ENCODE data around the gene RPS15.

DNA sequence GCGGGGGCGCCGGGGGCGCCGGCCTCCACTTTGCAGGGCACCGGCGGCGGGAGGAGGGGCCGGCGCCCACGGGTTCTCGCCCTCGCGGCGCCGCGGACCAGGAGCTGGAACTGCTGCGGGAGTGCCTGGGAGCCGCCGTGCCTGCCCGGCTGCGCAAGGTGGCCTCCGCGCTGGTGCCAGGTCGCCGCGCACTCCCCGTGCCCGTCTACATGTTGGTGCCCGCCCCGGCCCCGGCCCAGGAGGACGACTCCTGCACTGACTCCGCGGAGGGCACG lies 29.0 kb downstream of the RPS15 start:
- TF ChIP-seq E2F6 (IDR thresholded peaks at IDR 0.05; ENCODE audit: borderline replicate concordance in 1 of 2, extremely low read depth in 1 of 2, insufficient read depth in 1 of 2, insufficient read length in 1 of 2, low read depth in 1 of 2, low read length in 1 of 2, poor library complexity in 1 of 2, severe bottlenecking in 1 of 2): no peak
- no peak for TF ChIP-seq RAD21 (CRISPR knock-in tag; conservative IDR thresholded peaks at IDR 0.05 in 1 of 2, IDR thresholded peaks at IDR 0.05 in 1 of 2)
- no peak for TF ChIP-seq L3MBTL2 (IDR thresholded peaks at IDR 0.05)
- no peak for TF ChIP-seq POLR2A (conservative IDR thresholded peaks at IDR 0.05)
- no peak for TF ChIP-seq TRIM28 (IDR thresholded peaks at IDR 0.05)
- TF ChIP-seq, protein P1, sequence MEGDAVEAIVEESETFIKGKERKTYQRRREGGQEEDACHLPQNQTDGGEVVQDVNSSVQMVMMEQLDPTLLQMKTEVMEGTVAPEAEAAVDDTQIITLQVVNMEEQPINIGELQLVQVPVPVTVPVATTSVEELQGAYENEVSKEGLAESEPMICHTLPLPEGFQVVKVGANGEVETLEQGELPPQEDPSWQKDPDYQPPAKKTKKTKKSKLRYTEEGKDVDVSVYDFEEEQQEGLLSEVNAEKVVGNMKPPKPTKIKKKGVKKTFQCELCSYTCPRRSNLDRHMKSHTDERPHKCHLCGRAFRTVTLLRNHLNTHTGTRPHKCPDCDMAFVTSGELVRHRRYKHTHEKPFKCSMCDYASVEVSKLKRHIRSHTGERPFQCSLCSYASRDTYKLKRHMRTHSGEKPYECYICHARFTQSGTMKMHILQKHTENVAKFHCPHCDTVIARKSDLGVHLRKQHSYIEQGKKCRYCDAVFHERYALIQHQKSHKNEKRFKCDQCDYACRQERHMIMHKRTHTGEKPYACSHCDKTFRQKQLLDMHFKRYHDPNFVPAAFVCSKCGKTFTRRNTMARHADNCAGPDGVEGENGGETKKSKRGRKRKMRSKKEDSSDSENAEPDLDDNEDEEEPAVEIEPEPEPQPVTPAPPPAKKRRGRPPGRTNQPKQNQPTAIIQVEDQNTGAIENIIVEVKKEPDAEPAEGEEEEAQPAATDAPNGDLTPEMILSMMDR (IDR thresholded peaks at IDR 0.05 in 2 of 3, conservative IDR thresholded peaks at IDR 0.05 in 1 of 3; ENCODE audit: insufficient read depth in 2 of 3, low read depth in 1 of 3, low read length in 3 of 3): no peak
- TF ChIP-seq RBM39 (optimal IDR thresholded peaks at IDR 0.05; ENCODE audit: low read depth, low read length): no peak
- no peak for TF ChIP-seq USF1 (CRISPR knock-in tag; IDR thresholded peaks at IDR 0.05)
- no peak for TF ChIP-seq ZNF232 (CRISPR knock-in tag; IDR thresholded peaks at IDR 0.05)
- no peak for TF ChIP-seq KLF10 (CRISPR knock-in tag; IDR thresholded peaks at IDR 0.05)
- TF ChIP-seq ZNF512 (tag; IDR thresholded peaks at IDR 0.05): no peak
- no peak for TF ChIP-seq ZKSCAN1 (IDR thresholded peaks at IDR 0.05; ENCODE audit: low read depth, low read length)

Data from K562 (cell line).